K562 (cell line): ENCODE measurements around the gene CACNA1A. TPM values are rescaled to one million over a fixed set of nuclear protein-coding genes. Genes with fewer than 3 reads are reported as not detected.

ENCODE experiments used
- ETV1 ChIP-seq: fragments of 450-650 bp; conservative IDR thresholded peaks from 2 replicates; pipeline ENCODE4 v1.6.1; 2016; ENCODE audit warnings: missing genetic modification characterization, control low read depth, low read depth, missing compliant biosample characterization
- GTF2B ChIP-seq: IDR thresholded peaks from 2 replicates; pipeline ENCODE4 v1.6.1; 2011; ENCODE audit not compliant: insufficient read length; ENCODE audit errors: extremely low read depth
- HCFC1 ChIP-seq: IDR thresholded peaks from 2 replicates; pipeline ENCODE4 v1.6.1; 2012; ENCODE audit warnings: low read depth, low read length, improper control_type of control experiment
- HNRNPL ChIP-seq: fragments of 200-400 bp; formaldehyde crosslinking; IDR thresholded peaks from 2 replicates; pipeline ENCODE4 v1.6.1; 2017; ENCODE audit warnings: low read depth, mild to moderate bottlenecking, low read length
- MEF2D ChIP-seq: conservative IDR thresholded peaks from 2 replicates; pipeline ENCODE4 v1.6.1; 2016; ENCODE audit warnings: low read depth, missing genetic modification characterization, missing compliant biosample characterization
- NR1H2 ChIP-seq: sonication (generic); formaldehyde crosslinking; IDR thresholded peaks from 2 replicates; pipeline ENCODE4 v1.4.0; 2020; ENCODE audit warnings: mild to moderate bottlenecking, missing genetic modification reagents
- RBFOX2 ChIP-seq: fragments of 200-400 bp; formaldehyde crosslinking; IDR thresholded peaks from 2 replicates; pipeline ENCODE4 v1.6.1; 2017; ENCODE audit warnings: low read depth, mild to moderate bottlenecking, low read length, moderate library complexity
- SIX5 ChIP-seq, 2 experiments: IDR thresholded peaks; 2 replicates each; pipeline ENCODE4 v1.6.1; 2011; ENCODE audit warnings: low read length in 2 of 2, borderline replicate concordance in 1 of 2, low read depth in 1 of 2, mild to moderate bottlenecking in 1 of 2, moderate library complexity in 1 of 2; ENCODE audit not compliant: insufficient read depth in 1 of 2
- SMAD1 ChIP-seq: fragments of 150-350 bp; IDR thresholded peaks from 2 replicates; pipeline ENCODE4 v1.6.1; 2014; ENCODE audit warnings: low read length, low read depth; ENCODE audit not compliant: partially characterized antibody
- TAF9B ChIP-seq: fragments of 450-650 bp; IDR thresholded peaks from 2 replicates; pipeline ENCODE4 v1.6.1; 2018; ENCODE audit warnings: mild to moderate bottlenecking; ENCODE audit not compliant: partially characterized antibody
- TEAD4 ChIP-seq, 2 experiments: sonication (generic) in 1 of 2; formaldehyde crosslinking in 1 of 2; IDR thresholded peaks; 2 replicates each; pipeline versions ENCODE4 v1.6.1 to v1.8.0; 2012 to 2022; ENCODE audit warnings: borderline replicate concordance in 1 of 2, inconsistent platforms in 1 of 2, low read length in 1 of 2, mild to moderate bottlenecking in 1 of 2, missing genetic modification reagents in 1 of 2
- TOE1 ChIP-seq, 2 experiments: fragments of 450-650 bp in 1 of 2; sonication (generic) in 1 of 2; formaldehyde crosslinking in 1 of 2; IDR thresholded peaks; 2 replicates each; pipeline versions ENCODE4 v1.7.1 to v1.8.0; 2016 to 2022; ENCODE audit warnings: borderline replicate concordance in 2 of 2, mild to moderate bottlenecking in 2 of 2, antibody characterized with exemption in 1 of 2, inconsistent platforms in 1 of 2, low read depth in 1 of 2, missing genetic modification reagents in 1 of 2, moderate library complexity in 1 of 2
- XRCC4 ChIP-seq: IDR thresholded peaks from one replicate; pipeline ENCODE4 v1.6.1; 2011; ENCODE audit not compliant: insufficient read depth, insufficient read length; ENCODE audit errors: extremely low read depth
- ZEB2 ChIP-seq: fragments of 450-650 bp; IDR thresholded peaks from 2 replicates; pipeline ENCODE4 v1.6.1; 2016
- ZFP91 ChIP-seq: sonication (generic); formaldehyde crosslinking; IDR thresholded peaks from 2 replicates; pipeline ENCODE4 v1.8.0; 2022; ENCODE audit warnings: mild to moderate bottlenecking, missing genetic modification reagents
- ZNF143 ChIP-seq: sonication (generic); formaldehyde crosslinking; IDR thresholded peaks from 2 replicates; pipeline ENCODE4 v1.9.0; 2022; ENCODE audit warnings: mild to moderate bottlenecking, missing genetic modification reagents
- ZNF449 ChIP-seq: fragments of 250-450 bp; sonication (Bioruptor Pico); IDR thresholded peaks from 2 replicates; pipeline ENCODE4 v1.8.0; 2022; ENCODE audit warnings: moderate library complexity, mild to moderate bottlenecking, inconsistent platforms
- ZSCAN29 ChIP-seq: fragments of 450-650 bp; IDR thresholded peaks from 2 replicates; pipeline ENCODE4 v1.6.1; 2017
- polyA plus RNA-seq, 8 experiments: library from polyadenylated mRNA; depleted of rRNA in 4 of 8; stranded (reverse) in 5 of 8; unstranded in 3 of 8; fragments of >200 nt; fragmentation: Nextera tagmentation in 2 of 8; fragmentation: Illumina TruSeq in 1 of 8; extraction: Ambion mirVana in 2 of 8; extraction: Trizol in 1 of 8; gene quantifications; 2 replicates each; pipeline versions ENCODE4 v1.2.1 to v1.2.3, GENCODE V29; 2011 to 2014; ENCODE audit warnings: inconsistent platforms in 1 of 8, missing spikeins in 1 of 8
- total RNA-seq, 7 experiments: library from RNA; depleted of rRNA in 6 of 7; stranded (reverse); fragments of >200 nt in 6 of 7; fragmentation: Illumina TruSeq in 2 of 7; extraction: Trizol in 2 of 7; gene quantifications; 2 replicates each; pipeline versions ENCODE4 v1.2.1 to v1.2.3, GENCODE V29; 2011 to 2021; ENCODE audit warnings: low replicate concordance in 1 of 7
- TF ChIP-seq, protein P1 (sequence below): fragments of 450-650 bp; IDR thresholded peaks from 2 replicates; pipeline ENCODE4 v1.6.1; 2016; ENCODE audit warnings: mild to moderate bottlenecking

Gene CACNA1A
- total and polyA plus RNA-seq, 9 of the 15 experiments (the other 6 are each of a cell fraction or from before 2014, with no cell fraction given): 0.03 to 0.20 (median 0.09) TPM; not detected in 1

DNA sequence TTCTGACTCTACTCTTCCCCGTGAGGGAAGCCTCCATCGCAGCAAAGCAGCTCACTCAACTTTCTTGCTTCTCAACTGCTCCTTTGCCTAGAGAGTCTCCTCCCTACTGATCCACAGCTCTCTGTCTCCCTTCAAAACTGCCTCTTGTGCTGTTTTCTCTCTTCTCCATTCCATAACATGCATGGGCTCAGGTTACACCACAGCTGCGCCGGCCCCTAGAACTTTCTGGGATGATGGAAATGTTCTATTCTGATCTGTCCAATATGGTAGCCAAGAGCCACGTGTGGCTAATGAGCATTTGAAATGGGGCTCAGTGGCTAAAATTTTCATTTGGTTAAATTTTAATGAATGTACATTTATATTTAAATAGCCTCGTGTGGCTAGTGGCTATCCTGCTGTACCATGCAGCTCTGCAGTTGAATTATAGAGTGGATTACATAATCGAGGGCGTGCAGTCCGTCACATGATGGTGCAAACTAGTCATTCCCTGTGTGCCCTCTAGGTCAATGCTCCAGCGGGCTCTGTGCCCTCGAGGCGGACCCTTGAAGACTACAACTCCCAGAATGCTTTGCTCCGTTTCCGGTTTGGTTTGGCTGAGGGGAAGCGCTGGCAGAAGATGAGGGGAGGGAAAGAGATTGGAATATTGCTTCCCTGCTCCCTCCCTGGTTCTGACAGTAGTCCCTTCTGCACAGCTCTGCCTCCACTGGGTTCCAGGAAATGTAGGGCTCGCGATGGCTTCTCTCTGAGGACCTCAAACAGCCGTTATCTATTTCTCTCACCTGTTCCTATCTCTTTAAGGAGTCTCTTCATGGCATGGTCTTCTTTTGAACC is 109.8 kb downstream of the CACNA1A start (continued):
- TF ChIP-seq ETV1 (peak; percentile 77), ZEB2 (no peak; the same call in 1 of the 2 replicates), GTF2B (no peak), ZNF143 (CRISPR knock-in tag) (peak; percentile 88), ZNF449 (no peak), MEF2D (tag) (no peak), ZSCAN29 (no peak), HNRNPL (no peak), TOE1 (IDR thresholded peaks at IDR 0.05; ENCODE audit: borderline replicate concordance) (peak; percentile 42; the same call in 1 of the 2 replicates), TOE1 (CRISPR knock-in tag; IDR thresholded peaks at IDR 0.05; ENCODE audit: borderline replicate concordance, low read depth) (no peak), RBFOX2 (no peak), TEAD4 (IDR thresholded peaks at IDR 0.05; ENCODE audit: low read length) (0 out of 2 replicates have a peak, but pooled peaks have one; percentile 16), TEAD4 (CRISPR knock-in tag; IDR thresholded peaks at IDR 0.05; ENCODE audit: borderline replicate concordance) (no peak), SMAD1 (peak; percentile 75), XRCC4 (no peak), NR1H2 (no peak), HCFC1 (peak; percentile 90), ZFP91 (CRISPR knock-in tag) (peak; percentile 73), TAF9B (no peak), SIX5 (IDR thresholded peaks at IDR 0.05; ENCODE audit: borderline replicate concordance in 1 of 2, insufficient read depth in 1 of 2, low read depth in 1 of 2, low read length in 2 of 2) (peak; percentile 64 to 70)
- TF ChIP-seq, protein P1, sequence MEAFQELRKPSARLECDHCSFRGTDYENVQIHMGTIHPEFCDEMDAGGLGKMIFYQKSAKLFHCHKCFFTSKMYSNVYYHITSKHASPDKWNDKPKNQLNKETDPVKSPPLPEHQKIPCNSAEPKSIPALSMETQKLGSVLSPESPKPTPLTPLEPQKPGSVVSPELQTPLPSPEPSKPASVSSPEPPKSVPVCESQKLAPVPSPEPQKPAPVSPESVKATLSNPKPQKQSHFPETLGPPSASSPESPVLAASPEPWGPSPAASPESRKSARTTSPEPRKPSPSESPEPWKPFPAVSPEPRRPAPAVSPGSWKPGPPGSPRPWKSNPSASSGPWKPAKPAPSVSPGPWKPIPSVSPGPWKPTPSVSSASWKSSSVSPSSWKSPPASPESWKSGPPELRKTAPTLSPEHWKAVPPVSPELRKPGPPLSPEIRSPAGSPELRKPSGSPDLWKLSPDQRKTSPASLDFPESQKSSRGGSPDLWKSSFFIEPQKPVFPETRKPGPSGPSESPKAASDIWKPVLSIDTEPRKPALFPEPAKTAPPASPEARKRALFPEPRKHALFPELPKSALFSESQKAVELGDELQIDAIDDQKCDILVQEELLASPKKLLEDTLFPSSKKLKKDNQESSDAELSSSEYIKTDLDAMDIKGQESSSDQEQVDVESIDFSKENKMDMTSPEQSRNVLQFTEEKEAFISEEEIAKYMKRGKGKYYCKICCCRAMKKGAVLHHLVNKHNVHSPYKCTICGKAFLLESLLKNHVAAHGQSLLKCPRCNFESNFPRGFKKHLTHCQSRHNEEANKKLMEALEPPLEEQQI: no peak
